HepG2 (cell line): ENCODE results near the gene MAMSTR. TPM values are rescaled to one million over a fixed set of nuclear protein-coding genes. Genes with fewer than 3 reads are reported as not detected.

Experiments used
- ATAC-seq: fragments of 200-7000 bp; cut with Tn5 transposase; 3 replicates; pipeline ENCODE4 v1.9.1; 2020; ENCODE audit warnings: mild to moderate bottlenecking, moderate library complexity
- BruUV-seq: library from RNA; stranded (reverse); fragments of 400-500 nt; replicated peaks from 2 replicates; lab custom pipeline; 2021; lab: Mats Ljungman, UMichigan
- CTCF ChIA-PET: fragments of 300-600 bp; formaldehyde crosslinking; extraction: SDS; loops from one replicate; lab custom pipeline; 2021; ENCODE audit warnings: low total read pairs, inconsistent platforms, low intra/inter-chr PET ratio; lab: Yijun Ruan, JAX
- POLR2A ChIA-PET: fragments of 350-600 bp; sonication (Branson Sonifier 250); formaldehyde crosslinking; loops from one replicate; lab custom pipeline; 2020; ENCODE audit warnings: antibody characterized with exemption, inconsistent platforms; lab: Yijun Ruan, JAX
- DNase-seq: peaks from one replicate; pipeline ENCODE4 v3.0.0-alpha.2; 2015; ENCODE audit warnings: low spot score
- FAIRE-seq: peaks from 3 replicates; lab custom pipeline; 2011; peaks lifted over from hg19 to GRCh38; lab: Jason Lieb, UNC
- H2AFZ ChIP-seq: one replicate; pipeline ENCODE4 v1.6.1; 2011; ENCODE audit warnings: low read length, inconsistent platforms
- H3K27ac ChIP-seq: fragments of 300-600 bp; 3 replicates; pipeline ENCODE4 v1.8.0; 2011; ENCODE audit warnings: mixed run types, mild to moderate bottlenecking, mixed read lengths, low read length, inconsistent platforms; ENCODE audit not compliant: insufficient read depth; ENCODE audit errors: extremely low read length
- H3K27me3 ChIP-seq, 2 experiments: fragments of 200-600 bp in 1 of 2; 2 replicates in 1 of 2; 3 replicates in 1 of 2; pipeline versions ENCODE4 v1.6.0 to v1.8.0; 2011; ENCODE audit warnings: low read length in 2 of 2, mild to moderate bottlenecking in 2 of 2, moderate library complexity in 2 of 2, inconsistent platforms in 1 of 2; ENCODE audit not compliant: insufficient read depth in 2 of 2, control insufficient read depth in 1 of 2
- H3K36me3 ChIP-seq, 2 experiments: fragments of 200-600 bp in 1 of 2; replicated peaks in 1 of 2; 2 replicates in 1 of 2; 3 replicates in 1 of 2; pipeline versions ENCODE4 v1.5.1 to v1.8.0; 2011; ENCODE audit warnings: low read length in 2 of 2, inconsistent platforms in 1 of 2; ENCODE audit not compliant: insufficient read depth in 2 of 2, control insufficient read depth in 1 of 2
- H3K4me1 ChIP-seq: 2 replicates; pipeline ENCODE4 v1.5.1; 2012; ENCODE audit warnings: low read length, inconsistent platforms; ENCODE audit not compliant: insufficient read depth
- H3K4me2 ChIP-seq: 2 replicates; pipeline ENCODE4 v1.6.0; 2011; ENCODE audit warnings: low read depth, low read length, inconsistent platforms
- H3K4me3 ChIP-seq, 3 experiments: fragments of 200-600 bp in 1 of 3; sonication (generic), shearing (Covaris generic) in 1 of 3; replicated peaks in 1 of 3; 2 replicates each; pipeline ENCODE4 v1.5.1; 2011 to 2016; ENCODE audit warnings: low read length in 3 of 3, inconsistent platforms in 2 of 3, low read depth in 2 of 3, mild to moderate bottlenecking in 2 of 3, control low read depth in 1 of 3, mixed read lengths in 1 of 3; ENCODE audit not compliant: insufficient read depth in 1 of 3
- H3K79me2 ChIP-seq: one replicate; pipeline ENCODE4 v1.6.1; 2011; ENCODE audit warnings: low read length, inconsistent platforms; ENCODE audit not compliant: insufficient read depth
- H3K9ac ChIP-seq: 2 replicates; pipeline ENCODE4 v1.6.0; 2011; ENCODE audit warnings: mild to moderate bottlenecking, low read depth, low read length, inconsistent platforms; ENCODE audit not compliant: insufficient read depth
- H3K9me3 ChIP-seq: 2 replicates; pipeline ENCODE4 v1.5.1; 2012; ENCODE audit warnings: mild to moderate bottlenecking, low read length
- H4K20me1 ChIP-seq: 2 replicates; pipeline ENCODE4 v1.6.0; 2011; ENCODE audit warnings: inconsistent platforms, mild to moderate bottlenecking, low read length, moderate library complexity; ENCODE audit not compliant: insufficient read depth
- IRF2 ChIP-seq: IDR thresholded peaks from 2 replicates; pipeline ENCODE4 v1.6.1; 2018; ENCODE audit warnings: missing genetic modification reagents, missing compliant biosample characterization
- NFE2 ChIP-seq: sonication (generic); formaldehyde crosslinking; IDR thresholded peaks from 2 replicates; pipeline ENCODE4 v1.4.0; 2020; ENCODE audit warnings: missing genetic modification reagents
- PAXIP1 ChIP-seq: sonication (generic); formaldehyde crosslinking; conservative IDR thresholded peaks from 2 replicates; pipeline ENCODE4 v1.4.0; 2020; ENCODE audit warnings: mild to moderate bottlenecking, missing genetic modification reagents, moderate library complexity
- PRMT3 ChIP-seq: sonication (generic); formaldehyde crosslinking; IDR thresholded peaks from 2 replicates; pipeline ENCODE4 v1.8.1; 2022; ENCODE audit warnings: low read depth, mild to moderate bottlenecking, moderate library complexity, missing genetic modification reagents, borderline replicate concordance
- SRY ChIP-seq: sonication (generic); formaldehyde crosslinking; IDR thresholded peaks from 2 replicates; pipeline ENCODE4 v1.8.0; 2022; ENCODE audit warnings: mild to moderate bottlenecking, missing genetic modification reagents
- TEF ChIP-seq: sonication (generic); formaldehyde crosslinking; IDR thresholded peaks from 2 replicates; pipeline ENCODE4 v1.5.0; 2020; ENCODE audit warnings: missing genetic modification reagents
- THAP7 ChIP-seq: sonication (generic); formaldehyde crosslinking; IDR thresholded peaks from 2 replicates; pipeline ENCODE4 v1.8.1; 2023; ENCODE audit warnings: mild to moderate bottlenecking, missing genetic modification reagents
- TMF1 ChIP-seq: sonication (generic); formaldehyde crosslinking; IDR thresholded peaks from 2 replicates; pipeline ENCODE4 v1.8.1; 2022; ENCODE audit warnings: low read depth, missing genetic modification reagents
- ZNF121 ChIP-seq: sonication (generic); formaldehyde crosslinking; IDR thresholded peaks from 2 replicates; pipeline ENCODE4 v1.5.0; 2020; ENCODE audit warnings: mild to moderate bottlenecking, missing genetic modification reagents
- ZNF224 ChIP-seq: sonication (generic); formaldehyde crosslinking; IDR thresholded peaks from 2 replicates; pipeline ENCODE4 v1.5.0; 2020; ENCODE audit warnings: mild to moderate bottlenecking, missing genetic modification reagents
- ZNF382 ChIP-seq: sonication (generic); formaldehyde crosslinking; IDR thresholded peaks from 2 replicates; pipeline ENCODE4 v1.5.0; 2020; ENCODE audit warnings: missing genetic modification reagents, mild to moderate bottlenecking, borderline replicate concordance
- ZNF383 ChIP-seq: sonication (generic); formaldehyde crosslinking; IDR thresholded peaks from 2 replicates; pipeline ENCODE4 v1.4.0; 2020; ENCODE audit warnings: missing genetic modification reagents, mild to moderate bottlenecking, borderline replicate concordance
- ZNF530 ChIP-seq: sonication (generic); formaldehyde crosslinking; IDR thresholded peaks from 2 replicates; pipeline ENCODE4 v1.5.0; 2020; ENCODE audit warnings: low read depth, mild to moderate bottlenecking, missing genetic modification reagents
- ZSCAN20 ChIP-seq: sonication (generic); formaldehyde crosslinking; IDR thresholded peaks from 2 replicates; pipeline ENCODE4 v1.4.0; 2020; ENCODE audit warnings: missing genetic modification reagents, mild to moderate bottlenecking, borderline replicate concordance
- ZSCAN31 ChIP-seq: sonication (generic); formaldehyde crosslinking; IDR thresholded peaks from 2 replicates; pipeline ENCODE4 v1.5.0; 2020; ENCODE audit warnings: low read depth, mild to moderate bottlenecking, missing genetic modification reagents
- ZUFSP ChIP-seq: sonication (generic); formaldehyde crosslinking; IDR thresholded peaks from 2 replicates; pipeline ENCODE4 v1.9.0; 2021; ENCODE audit warnings: missing genetic modification reagents, mild to moderate bottlenecking, borderline replicate concordance
- WGBS: methylation state at CpG from one replicate; pipeline ENCODE4 v1.1.6; 2017; ENCODE audit warnings: low lambda C conversion rate; 5-methylcytosine and 5-hydroxymethylcytosine counted together
- in situ Hi-C: cut with HindIII; loops from 2 replicates; pipeline ENCODE4 v1.10.0; 2017; ENCODE audit warnings: low pct_unique_long_range_greater_than_20kb; ENCODE audit not compliant: extremely low pct_ligation_motif_present
- intact Hi-C: fragments of 100-400 bp; cut with micrococcal nuclease; formaldehyde crosslinking; loops from one replicate; pipeline ENCODE4 v1.10.0; 2022; ENCODE audit not compliant: unreplicated experiment
- polyA plus RNA-seq, 8 experiments: library from polyadenylated mRNA; depleted of rRNA in 3 of 8; stranded (reverse) in 7 of 8; unstranded in 1 of 8; fragments of >200 nt; fragmentation: Illumina TruSeq in 4 of 8; extraction: Trizol in 4 of 8; gene quantifications; 2 replicates each; pipeline versions ENCODE4 v1.2.1 to v1.2.3, GENCODE V29; 2011 to 2016; ENCODE audit warnings: low read depth in 4 of 8, missing spikeins in 1 of 8, mixed read lengths in 1 of 8; ENCODE audit not compliant: insufficient read depth in 1 of 8
- total RNA-seq, 5 experiments: library from RNA; depleted of rRNA; stranded (reverse); fragments of >200 nt; fragmentation: Illumina TruSeq; extraction: Trizol; gene quantifications; 2 replicates each; pipeline ENCODE4 v1.2.3, GENCODE V29; 2016; ENCODE audit warnings: low read depth in 1 of 5

Gene MAMSTR
- total and polyA plus RNA-seq, 2 of the 13 experiments (the other 11 are each of a cell fraction or from before 2014, with no cell fraction given), result 2.2 to 2.4 TPM

- Histone ChIP-seq H3K9me3 (no peaks in the 10 kb centered on the region), H4K20me1 (no peaks in the 10 kb centered on the region), H3K4me1 (0 out of 2 replicates have a peak, but pooled peaks cover 6% of the 10 kb centered on the region), H3K9ac (no peak overlapping the region), H3K36me3 (no peaks in the 10 kb centered on the region), H3K27ac (no peak overlapping the region), H3K4me2 (no peak overlapping the region), H3K27me3 (no peaks in the 10 kb centered on the region), H3K4me3 (no peak overlapping the region), H2AFZ (no peak overlapping the region), H3K79me2 (no peaks in the 10 kb centered on the region)
- 83% methylated on average over 13 of the region's 13 CpGs for WGBS
- DNase-seq, result no peak
- BruUV-seq, result no TSS peak
- ChIA-PET CTCF (no interaction called here), POLR2A (no interaction called here)
- no peak for ATAC-seq
- no peak for FAIRE-seq
- TF ChIP-seq ZNF383 (CRISPR knock-in tag) (no peak), IRF2 (CRISPR knock-in tag) (no peak), TEF (CRISPR knock-in tag) (no peak), PRMT3 (CRISPR knock-in tag) (no peak), ZNF121 (CRISPR knock-in tag) (no peak), ZSCAN20 (CRISPR knock-in tag) (no peak), ZNF382 (CRISPR knock-in tag) (no peak), SRY (CRISPR knock-in tag) (no peak), NFE2 (CRISPR knock-in tag) (no peak), ZSCAN31 (CRISPR knock-in tag) (no peak), ZNF530 (CRISPR knock-in tag) (no peak), THAP7 (CRISPR knock-in tag) (no peak), ZNF224 (no peak), PAXIP1 (CRISPR knock-in tag) (no peak), TMF1 (CRISPR knock-in tag) (no peak), ZUFSP (CRISPR knock-in tag) (no peak)
- intact Hi-C loops (no loop called here), in situ Hi-C loops (no loop called here)
Observed at GRCh38 chr19:48702701-48703100, 16.8 kb downstream of the MAMSTR start.
